HL-60 (cell line): ENCODE measurements around the gene BRSK2.

Experiments used
- GABPA ChIP-seq: IDR thresholded peaks from 2 replicates; pipeline ENCODE4 v1.6.1; 2012; ENCODE audit warnings: low read depth
- POLR2AphosphoS5 ChIP-seq: IDR thresholded peaks from 2 replicates; pipeline ENCODE4 v1.6.1; 2012; ENCODE audit warnings: low read depth
- SPI1 ChIP-seq: IDR thresholded peaks from 2 replicates; pipeline ENCODE4 v1.6.1; 2012; ENCODE audit warnings: low read depth, mild to moderate bottlenecking, borderline replicate concordance
- TF ChIP-seq, protein P1 (sequence below): IDR thresholded peaks from one replicate; pipeline ENCODE4 v1.5.1; 2011; ENCODE audit warnings: low read length, control low read depth, inconsistent platforms; ENCODE audit not compliant: insufficient read depth
- TF ChIP-seq, protein P2 (sequence below): IDR thresholded peaks from 2 replicates; pipeline ENCODE4 v1.6.1; 2012; ENCODE audit warnings: low read depth; ENCODE audit not compliant: insufficient replicate concordance

DNA sequence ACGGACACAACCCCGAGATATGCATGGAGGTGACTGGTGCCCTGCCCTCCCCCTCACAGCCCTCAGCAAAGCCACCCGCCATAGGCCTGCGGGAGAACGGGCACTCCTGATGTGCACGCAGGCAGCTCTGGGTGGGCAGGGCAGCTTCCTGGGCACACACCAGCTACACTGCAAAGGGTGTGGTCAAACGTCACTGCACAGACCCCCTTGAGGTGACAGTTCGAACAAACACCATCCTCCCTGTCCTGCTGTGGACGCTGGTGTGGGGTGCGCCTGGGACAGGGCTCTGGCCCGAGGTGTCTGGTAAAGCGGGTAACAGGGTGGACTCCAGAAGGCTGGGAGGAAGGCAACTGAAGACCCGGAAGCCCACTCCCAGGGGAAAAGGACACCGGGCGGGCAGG is 118.8 kb downstream of the BRSK2 start:
- TF ChIP-seq, protein P1, sequence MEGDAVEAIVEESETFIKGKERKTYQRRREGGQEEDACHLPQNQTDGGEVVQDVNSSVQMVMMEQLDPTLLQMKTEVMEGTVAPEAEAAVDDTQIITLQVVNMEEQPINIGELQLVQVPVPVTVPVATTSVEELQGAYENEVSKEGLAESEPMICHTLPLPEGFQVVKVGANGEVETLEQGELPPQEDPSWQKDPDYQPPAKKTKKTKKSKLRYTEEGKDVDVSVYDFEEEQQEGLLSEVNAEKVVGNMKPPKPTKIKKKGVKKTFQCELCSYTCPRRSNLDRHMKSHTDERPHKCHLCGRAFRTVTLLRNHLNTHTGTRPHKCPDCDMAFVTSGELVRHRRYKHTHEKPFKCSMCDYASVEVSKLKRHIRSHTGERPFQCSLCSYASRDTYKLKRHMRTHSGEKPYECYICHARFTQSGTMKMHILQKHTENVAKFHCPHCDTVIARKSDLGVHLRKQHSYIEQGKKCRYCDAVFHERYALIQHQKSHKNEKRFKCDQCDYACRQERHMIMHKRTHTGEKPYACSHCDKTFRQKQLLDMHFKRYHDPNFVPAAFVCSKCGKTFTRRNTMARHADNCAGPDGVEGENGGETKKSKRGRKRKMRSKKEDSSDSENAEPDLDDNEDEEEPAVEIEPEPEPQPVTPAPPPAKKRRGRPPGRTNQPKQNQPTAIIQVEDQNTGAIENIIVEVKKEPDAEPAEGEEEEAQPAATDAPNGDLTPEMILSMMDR: no peak
- TF ChIP-seq, protein P2, sequence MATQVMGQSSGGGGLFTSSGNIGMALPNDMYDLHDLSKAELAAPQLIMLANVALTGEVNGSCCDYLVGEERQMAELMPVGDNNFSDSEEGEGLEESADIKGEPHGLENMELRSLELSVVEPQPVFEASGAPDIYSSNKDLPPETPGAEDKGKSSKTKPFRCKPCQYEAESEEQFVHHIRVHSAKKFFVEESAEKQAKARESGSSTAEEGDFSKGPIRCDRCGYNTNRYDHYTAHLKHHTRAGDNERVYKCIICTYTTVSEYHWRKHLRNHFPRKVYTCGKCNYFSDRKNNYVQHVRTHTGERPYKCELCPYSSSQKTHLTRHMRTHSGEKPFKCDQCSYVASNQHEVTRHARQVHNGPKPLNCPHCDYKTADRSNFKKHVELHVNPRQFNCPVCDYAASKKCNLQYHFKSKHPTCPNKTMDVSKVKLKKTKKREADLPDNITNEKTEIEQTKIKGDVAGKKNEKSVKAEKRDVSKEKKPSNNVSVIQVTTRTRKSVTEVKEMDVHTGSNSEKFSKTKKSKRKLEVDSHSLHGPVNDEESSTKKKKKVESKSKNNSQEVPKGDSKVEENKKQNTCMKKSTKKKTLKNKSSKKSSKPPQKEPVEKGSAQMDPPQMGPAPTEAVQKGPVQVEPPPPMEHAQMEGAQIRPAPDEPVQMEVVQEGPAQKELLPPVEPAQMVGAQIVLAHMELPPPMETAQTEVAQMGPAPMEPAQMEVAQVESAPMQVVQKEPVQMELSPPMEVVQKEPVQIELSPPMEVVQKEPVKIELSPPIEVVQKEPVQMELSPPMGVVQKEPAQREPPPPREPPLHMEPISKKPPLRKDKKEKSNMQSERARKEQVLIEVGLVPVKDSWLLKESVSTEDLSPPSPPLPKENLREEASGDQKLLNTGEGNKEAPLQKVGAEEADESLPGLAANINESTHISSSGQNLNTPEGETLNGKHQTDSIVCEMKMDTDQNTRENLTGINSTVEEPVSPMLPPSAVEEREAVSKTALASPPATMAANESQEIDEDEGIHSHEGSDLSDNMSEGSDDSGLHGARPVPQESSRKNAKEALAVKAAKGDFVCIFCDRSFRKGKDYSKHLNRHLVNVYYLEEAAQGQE: no peak
- TF ChIP-seq POLR2AphosphoS5 (no peak), GABPA (no peak), SPI1 (no peak)
